ENCODE measurements around the gene SLC25A21.

- TF ChIP-seq POLR2AphosphoS5 (IDR thresholded peaks at IDR 0.05) (no peak), CTCF (IDR thresholded peaks at IDR 0.05) (no peak), POLR2A (IDR thresholded peaks at IDR 0.05; ENCODE audit: low read depth) (no peak), EP300 (IDR thresholded peaks at IDR 0.05) (no peak)
These were observed 387.9 kb downstream of the SLC25A21 start for GRCh38 chr14:36784541-36784940.
